Measurements from ENCODE around the gene USP33. TPM values are rescaled to one million over a fixed set of nuclear protein-coding genes. Genes with fewer than 3 reads are reported as not detected.

The USP33 gene
- total and polyA plus RNA-seq, 2 of the 8 experiments (the other 6 are each of a cell fraction or from before 2014, with no cell fraction given) = 20.0 to 55.5 TPM

GRCh38 chr1:77652970-77653516 is 106.6 kb downstream of the USP33 start:
- H2BK12ac ChIP-seq (ENCODE audit: low read depth, low read length) = no peak overlapping the region
- no peaks in the 10 kb centered on the region for H3K27me3 ChIP-seq (replicated peaks in 1 of 4; ENCODE audit: control insufficient read depth in 3 of 4, extremely low read depth in 1 of 4, insufficient read depth in 3 of 4, low read length in 3 of 4)
- peaks cover 0 to 5% (median 2%) of the 10 kb centered on the region in 4 experiments; a peak in 1 of 8 replicates for H3K36me3 ChIP-seq (ENCODE audit: control insufficient read depth in 2 of 4, insufficient read depth in 4 of 4, low read length in 3 of 4)
- H3K79me1 ChIP-seq (ENCODE audit: low read depth, low read length) = no peaks in the 10 kb centered on the region
- H2BK120ac ChIP-seq (replicated peaks; ENCODE audit: low read depth, low read length) = no peak overlapping the region
- FAIRE-seq (no peak), DNase-seq (ENCODE audit: low read depth in 1 of 2, low spot score in 2 of 2) (no peak)
- no peak overlapping the region for H3K4ac ChIP-seq (replicated peaks; ENCODE audit: insufficient read length, low read depth, low read length)
- no peak overlapping the region for H4K91ac ChIP-seq (replicated peaks; ENCODE audit: insufficient read length, low read length)
- no peaks in the 10 kb centered on the region for H4K20me1 ChIP-seq (replicated peaks in 1 of 2; ENCODE audit: control insufficient read depth in 1 of 2, insufficient read depth in 2 of 2, low read length in 2 of 2)
- no peak overlapping the region for H2BK20ac ChIP-seq (ENCODE audit: low read length)
- H3K23ac ChIP-seq (ENCODE audit: insufficient read length) = no peak overlapping the region
- H4K8ac ChIP-seq (ENCODE audit: extremely low read depth, insufficient read depth, low read length) = no peak overlapping the region; the same call in 1 of the 2 replicates
- no peak overlapping the region for H4K5ac ChIP-seq (ENCODE audit: insufficient read length, low read depth, low read length)
- no peak overlapping the region for H3K27ac ChIP-seq (ENCODE audit: low read depth, low read length)
- H3K14ac ChIP-seq (ENCODE audit: insufficient read length) = no peak overlapping the region
- H3K18ac ChIP-seq (ENCODE audit: extremely low read depth, low read length) = no peak overlapping the region
- 92% methylated on average over 6 of the region's 6 CpGs; no CpG with 5 or more reads in 1 of the 2 experiments for WGBS, 2 experiments (ENCODE audit: extremely low coverage in 1 of 2, insufficient coverage in 1 of 2, insufficient read length in 1 of 2, insufficient replicate concordance in 2 of 2, low coverage in 1 of 2, low lambda C conversion rate in 2 of 2, missing lambda C conversion rate in 1 of 2)
- H3K56ac ChIP-seq (replicated peaks; ENCODE audit: insufficient read length, low read depth, low read length) = no peak overlapping the region
- H3K9me3 ChIP-seq (ENCODE audit: insufficient read depth in 2 of 2, low read depth in 1 of 2, low read length in 1 of 2) = peaks cover 4 to 8% of the 10 kb centered on the region in 2 experiments; a peak in 3 of 4 replicates
- no peak overlapping the region for H3K4me3 ChIP-seq (ENCODE audit: extremely low read depth in 1 of 4, insufficient read depth in 2 of 4, low read depth in 3 of 4, low read length in 4 of 4)
- no peak overlapping the region for H2AK5ac ChIP-seq (ENCODE audit: low read depth, low read length)
- H3K4me2 ChIP-seq (ENCODE audit: insufficient read depth in 1 of 2, low read depth in 2 of 2, low read length in 2 of 2) = no peak overlapping the region
- no peak overlapping the region for H3K9ac ChIP-seq (replicated peaks in 1 of 4; ENCODE audit: extremely low read depth in 1 of 4, low read depth in 3 of 4, low read length in 3 of 4)
- no peak overlapping the region for H2BK15ac ChIP-seq (ENCODE audit: low read length)
- no peak overlapping the region for H2BK5ac ChIP-seq (ENCODE audit: low read depth, low read length)
- no peak overlapping the region for H2AFZ ChIP-seq (ENCODE audit: low read length)
- no peaks in the 10 kb centered on the region for H3K4me1 ChIP-seq (replicated peaks in 1 of 4; ENCODE audit: control insufficient read depth in 3 of 4, insufficient read depth in 4 of 4, low read length in 3 of 4)
- ChIA-PET POLR2A (ENCODE audit: partially characterized antibody) (no interaction called here), CTCF (ENCODE audit: partially characterized antibody) (no interaction called here)
- no peak for TF ChIP-seq SAP30 (IDR thresholded peaks at IDR 0.05; ENCODE audit: insufficient read depth, insufficient replicate concordance, low read length)
- peaks cover 0 to 96% of the 10 kb centered on the region in 2 experiments; a peak in 3 of 4 replicates for H3K79me2 ChIP-seq (ENCODE audit: control insufficient read depth in 1 of 2, insufficient read depth in 2 of 2, low read length in 2 of 2)
- H3K23me2 ChIP-seq (ENCODE audit: low read depth, low read length) = no peaks in the 10 kb centered on the region

Data from H1 (cell line).